Stimulated activated CD4-positive, alpha-beta T cell treated with anti-CD3 and anti-CD28 coated beads, TNF-alpha, amount 100 ng/mL, for 48 hours (primary cell): ENCODE data around the gene FKBP6.
"Not testable (repeated sequence)": the region's sequence is repeated elsewhere in the genome, so short reads cannot be mapped to it uniquely, and the experiment has no call there.

ENCODE experiments used
- DNase-seq, 3 donors: peaks; one replicate each; pipeline ENCODE4 v3.0.0-alpha.2; 2020; ENCODE audit warnings: low read depth in 3 of 3

The FKBP6 gene

GRCh38 chr7:73324081-73324845 lies 3.7 kb upstream of the FKBP6 start:
- peak; percentile 9 to 52 (median 18) for DNase-seq

GRCh38 chr7:73325424-73325823 lies 2.5 kb upstream of the FKBP6 start:
- not testable (repeated sequence) for DNase-seq

GRCh38 chr7:73327449-73327848 lies 512 bp upstream of the FKBP6 start:
- DNase-seq: not testable (repeated sequence)

GRCh38 chr7:73328696-73329095 lies 735 bp downstream of the FKBP6 start:
- DNase-seq: no peak

- DNase-seq: no peak
Measured at GRCh38 chr7:73329861-73330581, 2.1 kb downstream of the FKBP6 start.

- DNase-seq: no peak
Measured at GRCh38 chr7:73330772-73331171, 2.8 kb downstream of the FKBP6 start.

GRCh38 chr7:73332447-73332846 lies 4.5 kb downstream of the FKBP6 start:
- no peak for DNase-seq

GRCh38 chr7:73338321-73338720 lies 10.4 kb downstream of the FKBP6 start:
- no peak for DNase-seq

- DNase-seq: no peak
Measured at GRCh38 chr7:73340514-73340913, 12.6 kb downstream of the FKBP6 start.

- no peak for DNase-seq
Measured at GRCh38 chr7:73341877-73342276, 13.9 kb downstream of the FKBP6 start.

GRCh38 chr7:73342645-73343044 lies 14.7 kb downstream of the FKBP6 start:
- DNase-seq: no peak

GRCh38 chr7:73343671-73344380 lies 15.9 kb downstream of the FKBP6 start:
- no peak for DNase-seq

- no peak for DNase-seq
Measured at GRCh38 chr7:73345538-73345937, 17.6 kb downstream of the FKBP6 start.

- DNase-seq: no peak
Measured at GRCh38 chr7:73345951-73346350, 18.0 kb downstream of the FKBP6 start.

- no peak for DNase-seq
Measured at GRCh38 chr7:73349763-73350162, 21.8 kb downstream of the FKBP6 start.

GRCh38 chr7:73350306-73351068 lies 22.5 kb downstream of the FKBP6 start:
- DNase-seq: no peak

- DNase-seq: no peak
Measured at GRCh38 chr7:73351447-73352167, 23.6 kb downstream of the FKBP6 start.

- DNase-seq: no peak
Measured at GRCh38 chr7:73352784-73353183, 24.8 kb downstream of the FKBP6 start.

- no peak for DNase-seq
Measured at GRCh38 chr7:73353243-73353642, 25.3 kb downstream of the FKBP6 start.

- no peak for DNase-seq
Measured at GRCh38 chr7:73354196-73354595, 26.2 kb downstream of the FKBP6 start.

GRCh38 chr7:73354821-73355220 lies 26.9 kb downstream of the FKBP6 start:
- DNase-seq: no peak
